Endothelial cell of umbilical vein (primary cell): ENCODE data around the gene SERTAD1. TPM values are rescaled to one million over a fixed set of nuclear protein-coding genes. Genes with fewer than 3 reads are reported as not detected.

Experiments used
- BruUV-seq: library from RNA; stranded (reverse); fragments of 400-500 nt; replicated peaks from 2 replicates; lab custom pipeline; 2021; lab: Mats Ljungman, UMichigan
- CTCF ChIA-PET: fragments of 300-600, 350-600 bp; sonication (Branson Sonifier 250); formaldehyde crosslinking; loops from one replicate; lab custom pipeline; 2021; ENCODE audit warnings: antibody characterized with exemption, inconsistent platforms; lab: Charles Lee
- POLR2A ChIA-PET: fragments of 300-600, 350-600 bp; sonication (Branson Sonifier 250); formaldehyde crosslinking; loops from one replicate; lab custom pipeline; 2021; ENCODE audit warnings: antibody characterized with exemption, inconsistent platforms; lab: Charles Lee
- DNase-seq: peaks from one replicate; pipeline ENCODE4 v3.0.0-alpha.2; 2011; ENCODE audit warnings: low read depth, low spot score
- FAIRE-seq: peaks from 2 replicates; lab custom pipeline; 2011; peaks lifted over from hg19 to GRCh38; lab: Jason Lieb, UNC
- H2AFZ ChIP-seq: 2 replicates; pipeline ENCODE4 v1.6.0; 2012; ENCODE audit warnings: low read depth, low read length, control low read depth, inconsistent platforms
- H3K27ac ChIP-seq: 2 replicates; pipeline ENCODE4 v1.5.1; 2011; ENCODE audit warnings: low read depth, mild to moderate bottlenecking, control low read depth, low read length, moderate library complexity; ENCODE audit not compliant: insufficient read depth
- H3K27me3 ChIP-seq, 2 experiments: 2 replicates each; pipeline versions ENCODE4 v1.6.0 to v1.6.1; 2011; ENCODE audit warnings: low read length in 2 of 2, mixed read lengths in 1 of 2; ENCODE audit not compliant: control insufficient read depth in 2 of 2, insufficient read depth in 2 of 2
- H3K36me3 ChIP-seq, 2 experiments: 2 replicates in 1 of 2; 3 replicates in 1 of 2; pipeline ENCODE4 v1.5.1; 2011; ENCODE audit warnings: low read length in 2 of 2, mild to moderate bottlenecking in 1 of 2, moderate library complexity in 1 of 2; ENCODE audit not compliant: control insufficient read depth in 2 of 2, insufficient read depth in 2 of 2; ENCODE audit errors: extremely low read depth in 1 of 2
- H3K4me1 ChIP-seq: 3 replicates; pipeline ENCODE4 v1.5.1; 2011; ENCODE audit warnings: mild to moderate bottlenecking, low read length; ENCODE audit not compliant: control insufficient read depth, insufficient read depth; ENCODE audit errors: extremely low read depth
- H3K4me2 ChIP-seq: 2 replicates; pipeline ENCODE4 v1.6.1; 2011; ENCODE audit warnings: low read length, control low read depth, mixed read lengths; ENCODE audit not compliant: insufficient read depth
- H3K4me3 ChIP-seq, 3 experiments: fragments of 200-600 bp in 1 of 3; sonication (generic), shearing (Covaris generic) in 1 of 3; replicated peaks in 1 of 3; 2 replicates each; pipeline ENCODE4 v1.5.1; 2011 to 2016; ENCODE audit warnings: control low read depth in 3 of 3, low read length in 3 of 3, mild to moderate bottlenecking in 2 of 3, inconsistent platforms in 1 of 3, low read depth in 1 of 3, moderate library complexity in 1 of 3; ENCODE audit not compliant: insufficient read depth in 1 of 3
- H3K79me2 ChIP-seq: 2 replicates; pipeline ENCODE4 v1.6.0; 2012; ENCODE audit warnings: low read length, inconsistent platforms; ENCODE audit not compliant: control insufficient read depth, insufficient read depth
- H3K9ac ChIP-seq: replicated peaks from 2 replicates; pipeline ENCODE3; 2011; ENCODE audit warnings: low read length, control low read depth; ENCODE audit not compliant: insufficient read depth; ENCODE audit errors: extremely low read depth
- H3K9me1 ChIP-seq: replicated peaks from 3 replicates; pipeline ENCODE4 v1.6.0; 2011; ENCODE audit warnings: mild to moderate bottlenecking, low read length; ENCODE audit not compliant: control insufficient read depth, insufficient read depth; ENCODE audit errors: extremely low read depth
- H3K9me3 ChIP-seq: replicated peaks from 2 replicates; pipeline ENCODE4 v1.5.1; 2012; ENCODE audit warnings: low read length, inconsistent platforms; ENCODE audit not compliant: control insufficient read depth, insufficient read depth
- H4K20me1 ChIP-seq: replicated peaks from 2 replicates; pipeline ENCODE3; 2011; ENCODE audit warnings: mild to moderate bottlenecking, low read length; ENCODE audit not compliant: control insufficient read depth, insufficient read depth; ENCODE audit errors: extremely low read depth
- EZH2 ChIP-seq: IDR thresholded peaks from 2 replicates; pipeline ENCODE4 v1.6.1; 2012; ENCODE audit warnings: borderline replicate concordance, low read depth, mild to moderate bottlenecking, moderate library complexity, low read length, inconsistent platforms; ENCODE audit not compliant: severe bottlenecking
- GATA2 ChIP-seq: IDR thresholded peaks from 2 replicates; pipeline ENCODE4 v1.7.0; 2011; ENCODE audit warnings: low read depth, mild to moderate bottlenecking, moderate library complexity, mixed read lengths, low read length; ENCODE audit not compliant: insufficient read length, insufficient read depth
- JUN ChIP-seq: IDR thresholded peaks from 2 replicates; pipeline ENCODE4 v1.6.1; 2011; ENCODE audit warnings: borderline replicate concordance, low read depth; ENCODE audit not compliant: insufficient read length, insufficient read depth
- MAX ChIP-seq: IDR thresholded peaks from 2 replicates; pipeline ENCODE4 v1.6.1; 2011; ENCODE audit not compliant: insufficient read depth, insufficient read length
- MYC ChIP-seq: IDR thresholded peaks from one replicate; pipeline ENCODE4 v1.6.1; 2011; ENCODE audit warnings: mild to moderate bottlenecking, low read depth, low read length
- dilution Hi-C: fragments of 300-500 bp; cut with MboI; formaldehyde crosslinking; loops from one replicate; pipeline ENCODE4 v1.15.0; 2019; ENCODE audit warnings: low sequenced_read_pairs; ENCODE audit not compliant: extremely low pct_ligation_motif_present
- intact Hi-C: fragments of 100-400 bp; cut with micrococcal nuclease; formaldehyde crosslinking; loops from one replicate; pipeline ENCODE4 v1.10.0; 2022
- polyA plus RNA-seq, 4 experiments: library from polyadenylated mRNA; depleted of rRNA in 3 of 4; stranded (reverse) in 3 of 4; unstranded in 1 of 4; fragments of >200 nt; gene quantifications; 2 replicates each; pipeline versions ENCODE4 v1.2.1 to v1.2.3, GENCODE V29; 2011 to 2012; ENCODE audit warnings: missing spikeins in 1 of 4
- total RNA-seq: library from RNA; stranded (reverse); gene quantifications from 2 replicates; pipeline ENCODE4 v1.2.3, GENCODE V29; 2021

Gene SERTAD1
- total and polyA plus RNA-seq, 2 donors (not counting 3 experiments of a cell fraction or from before 2014, with no cell fraction given), result 8.8 to 15.3 TPM

DNA sequence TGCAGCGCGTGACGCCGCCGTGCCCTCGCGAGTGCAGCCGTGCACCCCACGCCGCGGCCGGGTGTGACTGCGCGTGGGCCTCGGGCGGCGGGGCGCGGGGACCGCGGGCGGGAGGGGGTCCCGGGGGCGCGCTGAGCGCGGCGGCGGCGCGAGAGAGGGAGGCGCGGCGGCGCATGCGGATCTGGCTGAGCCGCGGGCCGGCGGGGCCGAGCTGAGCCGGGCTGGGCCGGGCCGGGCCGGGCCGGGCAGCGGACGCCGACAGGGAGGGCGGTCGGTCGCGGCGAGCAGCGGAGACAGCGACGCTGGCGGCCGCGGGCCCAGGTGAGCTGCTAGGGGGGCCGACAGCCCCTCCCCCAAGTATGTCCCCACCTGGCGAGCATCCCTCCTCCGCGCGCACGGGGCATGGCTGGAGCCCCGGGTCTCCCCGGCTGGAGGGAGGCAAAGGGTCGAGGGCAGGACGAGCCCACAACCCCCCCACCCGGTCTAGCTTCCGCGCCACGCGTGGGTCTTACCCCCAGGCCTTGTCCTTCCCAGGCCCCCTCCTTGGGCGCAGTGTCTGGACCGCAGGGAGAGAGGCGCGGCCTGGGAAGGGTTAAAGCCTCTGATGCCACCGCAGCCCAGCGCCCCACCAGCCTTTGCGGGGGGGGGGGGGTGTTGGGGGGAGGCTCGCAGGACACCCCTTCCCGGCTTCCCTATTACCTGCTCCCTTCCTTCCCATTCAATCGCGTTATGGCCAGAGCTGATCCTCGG lies 41.4 kb upstream of the SERTAD1 start, which contains the start of gene SPTBN4:
Gene SPTBN4 (plus strand): TSS at position 17 of the 750 bp plus-strand sequence. CDS start 5,621 bp downstream, outside the sequence.
- Histone ChIP-seq H2AFZ (peak within 1 kb of the TSS; percentile 33), H3K36me3 (no peaks in the 10 kb centered on the region), H3K79me2 (no peaks in the 10 kb centered on the region), H3K4me2 (peak within 1 kb of the TSS; percentile 22), H3K4me1 (peaks cover 14% of the 10 kb centered on the region), H3K4me3 (peak within 1 kb of the TSS in 1 of 3 experiments; percentile 14), H3K9me3 (no peaks in the 10 kb centered on the region), H4K20me1 (no peaks in the 10 kb centered on the region), H3K9ac (no peak within 1 kb of the TSS), H3K27me3 (peaks cover 2 to 5% of the 10 kb centered on the region in 2 experiments), H3K27ac (no peak within 1 kb of the TSS), H3K9me1 (no peaks in the 10 kb centered on the region)
- intact Hi-C loops (loop anchor here (5.0 kb wide), 1 partner anchor 120 kb away; the partner anchor contains the start of genes C19orf47 and PLD3), dilution Hi-C loops (no loop called here)
- BruUV-seq, result no TSS peak
- no peak for DNase-seq
- FAIRE-seq, result no peak
- POLR2A ChIA-PET, result no interaction called here
- no peak for TF ChIP-seq JUN
- TF ChIP-seq GATA2, result no peak
- TF ChIP-seq MYC, result no peak
- TF ChIP-seq EZH2, result peak; percentile 67
- TF ChIP-seq MAX, result no peak
- CTCF ChIA-PET, result interaction anchor here (0.7 to 4.4 kb wide), 2 partner anchors 47 to 167 kb away, joined by 3 to 43 read pairs; no protein-coding TSS in a partner anchor
